ENCODE data around the gene NEDD4L. TPM values are rescaled to one million over a fixed set of nuclear protein-coding genes. Genes with fewer than 3 reads are reported as not detected.

The NEDD4L gene
- total and polyA plus RNA-seq, 2 donors (not counting 1 experiment from before 2014, with no cell fraction given): 10.3 to 25.7 TPM

GRCh38 chr18:58177004-58177717 is 133.1 kb downstream of the NEDD4L start:
- WGBS (ENCODE audit: insufficient coverage): 87% methylated on average over 5 of the region's 12 CpGs
- POLR2A ChIA-PET: no interaction called here

More at GRCh38 chr18:58177004-58177717, 133.1 kb downstream of the NEDD4L start:
- H3K27me3 ChIP-seq (replicated peaks in 1 of 4; ENCODE audit: control extremely low read depth in 1 of 4, control insufficient read depth in 3 of 4, insufficient read depth in 4 of 4, low read length in 3 of 4): no peaks in the 10 kb centered on the region
- H3K4me3 ChIP-seq (ENCODE audit: control extremely low read depth in 1 of 5, extremely low read depth in 1 of 5, insufficient read depth in 1 of 5, low read depth in 2 of 5, low read length in 4 of 5): no peak overlapping the region
- TF ChIP-seq CTCF (IDR thresholded peaks at IDR 0.05): no peak
- no peak for TF ChIP-seq EZH2 (IDR thresholded peaks at IDR 0.05; ENCODE audit: borderline replicate concordance, insufficient read depth, low read depth, low read length, poor library complexity, severe bottlenecking)
- H3K9me3 Mint-ChIP-seq (ENCODE audit: insufficient read depth): no peaks in the 10 kb centered on the region
- H3K27me3 Mint-ChIP-seq: no peaks in the 10 kb centered on the region
- H2AFZ ChIP-seq (ENCODE audit: insufficient read depth, low read depth, low read length, poor library complexity, severe bottlenecking): no peak overlapping the region
- no peaks in the 10 kb centered on the region for H3K4me1 ChIP-seq (ENCODE audit: control insufficient read depth in 2 of 2, insufficient read depth in 2 of 2, low read length in 2 of 2)
- no peak overlapping the region for H3K4me3 Mint-ChIP-seq
- no peak overlapping the region for H3K4me2 ChIP-seq (replicated peaks; ENCODE audit: low read depth, low read length, poor library complexity, severe bottlenecking)
- CTCF ChIA-PET: interaction anchor here (0.8 to 6.3 kb wide), 4 partner anchors 28 to 587 kb away, joined by 3 to 45 read pairs (median 7); no protein-coding TSS in a partner anchor
- intact Hi-C loops (cut with micrococcal nuclease): no loop called here
- DNase-seq (no peak), ATAC-seq (ENCODE audit: low read depth) (no peak)
- H3K27ac Mint-ChIP-seq: no peak overlapping the region
- H3K27ac ChIP-seq (ENCODE audit: low read length in 2 of 2): no peak overlapping the region
- H3K9ac ChIP-seq (ENCODE audit: low read length): no peak overlapping the region
- H3K4me1 Mint-ChIP-seq: peaks cover 8% of the 10 kb centered on the region
- H4K20me1 ChIP-seq (ENCODE audit: control insufficient read depth, insufficient read depth, low read length, poor library complexity, severe bottlenecking): no peaks in the 10 kb centered on the region
- no peaks in the 10 kb centered on the region for H3K79me2 ChIP-seq (ENCODE audit: control insufficient read depth, insufficient read depth, low read length)
- H3K9me3 ChIP-seq (ENCODE audit: control extremely low read depth in 1 of 3, control insufficient read depth in 2 of 3, insufficient read depth in 1 of 3, low read length in 2 of 3): no peaks in the 10 kb centered on the region
- H3K36me3 ChIP-seq (replicated peaks in 1 of 2; ENCODE audit: control extremely low read depth in 1 of 2, control insufficient read depth in 1 of 2, extremely low read depth in 1 of 2, insufficient read depth in 2 of 2, low read length in 1 of 2): no peaks in the 10 kb centered on the region

Data from B cell (primary cell).